Cardiac fibroblast (primary cell): ENCODE results near the gene CAMTA1.

ENCODE experiments used
- DNase-seq, 2 donors: peaks; one replicate each; pipeline versions ENCODE4 v3.0.0 to v3.0.0-alpha.2; 2010; ENCODE audit warnings: low read depth in 2 of 2
- H3K4me3 ChIP-seq, 2 donors: replicated peaks in 1 of 2; 1 replicate in 1 of 2; 2 replicates in 1 of 2; pipeline ENCODE4 v1.5.1; 2011; ENCODE audit warnings: low read depth in 2 of 2, low read length in 2 of 2, mild to moderate bottlenecking in 2 of 2, moderate library complexity in 1 of 2
- CTCF ChIP-seq: IDR thresholded peaks from one replicate; pipeline ENCODE4 v1.5.1; 2011; ENCODE audit warnings: low read depth, mild to moderate bottlenecking, low read length, inconsistent platforms

Gene CAMTA1

GRCh38 chr1:6928106-6928885 lies 143.0 kb downstream of the CAMTA1 start:
- TF ChIP-seq CTCF, result no peak
- DNase-seq, result no peak
- H3K4me3 ChIP-seq, result no peak overlapping the region

- no peak for TF ChIP-seq CTCF
These were observed 145.6 kb downstream of the CAMTA1 start for GRCh38 chr1:6930732-6931300.

GRCh38 chr1:6935361-6935883 lies 150.2 kb downstream of the CAMTA1 start:
- TF ChIP-seq CTCF, result no peak
- DNase-seq, result no peak
- no peak overlapping the region for H3K4me3 ChIP-seq

More at GRCh38 chr1:6930732-6931300, 145.6 kb downstream of the CAMTA1 start:
- no peak overlapping the region for H3K4me3 ChIP-seq
- DNase-seq, result no peak

- no peak for DNase-seq
- no peak for TF ChIP-seq CTCF
- H3K4me3 ChIP-seq, result no peak overlapping the region
These were observed 150.8 kb downstream of the CAMTA1 start for GRCh38 chr1:6935911-6936690.

GRCh38 chr1:6937048-6937447 lies 151.8 kb downstream of the CAMTA1 start:
- DNase-seq, result no peak
- H3K4me3 ChIP-seq, result no peak overlapping the region
- TF ChIP-seq CTCF, result no peak

GRCh38 chr1:6939363-6939762 lies 154.1 kb downstream of the CAMTA1 start:
- TF ChIP-seq CTCF, result no peak
- DNase-seq, result no peak
- H3K4me3 ChIP-seq, result no peak overlapping the region
